ENCODE results near the gene CA7. TPM values are rescaled to one million over a fixed set of nuclear protein-coding genes. Genes with fewer than 3 reads are reported as not detected.
"Not testable (repeated sequence)": the region's sequence is repeated elsewhere in the genome, so short reads cannot be mapped to it uniquely, and the experiment has no call there.

CA7 gene
- total RNA-seq, 1 donor from 2014 or later = 4.2 TPM

DNA sequence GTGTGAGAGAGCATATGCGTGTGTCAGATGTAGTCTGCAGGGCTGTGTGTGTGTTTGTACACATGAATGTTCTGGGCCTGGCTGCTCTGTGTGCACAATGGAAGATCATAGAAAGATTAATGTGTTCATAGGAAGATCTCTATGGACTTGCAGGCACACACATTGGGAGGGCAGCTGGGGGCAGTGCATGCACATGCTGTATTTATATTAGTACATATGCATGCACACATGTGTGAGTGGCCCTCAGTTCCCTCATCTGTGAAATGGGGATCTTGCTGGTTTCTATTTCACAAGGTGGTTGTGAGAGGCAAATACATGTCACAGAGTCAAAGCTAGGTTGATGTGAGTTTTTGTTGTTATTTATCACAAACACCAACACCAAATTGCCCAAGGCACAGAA lies 2.1 kb downstream of the CA7 start:
- no peak for DNase-seq (ENCODE audit: low read depth)

DNA sequence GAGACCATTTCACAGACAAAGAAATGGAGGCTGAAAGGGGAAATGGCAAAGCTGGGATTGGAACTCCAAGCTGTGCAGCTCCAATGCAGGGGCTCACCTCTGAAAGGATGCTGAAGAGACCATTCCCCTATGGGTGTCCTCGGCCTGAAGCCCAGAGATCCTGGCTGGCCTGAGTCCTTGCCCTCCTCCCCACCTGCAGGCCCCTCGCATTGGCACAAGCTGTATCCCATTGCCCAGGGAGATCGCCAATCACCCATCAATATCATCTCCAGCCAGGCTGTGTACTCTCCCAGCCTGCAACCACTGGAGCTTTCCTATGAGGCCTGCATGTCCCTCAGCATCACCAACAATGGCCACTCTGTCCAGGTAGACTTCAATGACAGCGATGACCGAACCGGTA lies 2.6 kb downstream of the CA7 start:
- DNase-seq (ENCODE audit: low read depth) = no peak

DNA sequence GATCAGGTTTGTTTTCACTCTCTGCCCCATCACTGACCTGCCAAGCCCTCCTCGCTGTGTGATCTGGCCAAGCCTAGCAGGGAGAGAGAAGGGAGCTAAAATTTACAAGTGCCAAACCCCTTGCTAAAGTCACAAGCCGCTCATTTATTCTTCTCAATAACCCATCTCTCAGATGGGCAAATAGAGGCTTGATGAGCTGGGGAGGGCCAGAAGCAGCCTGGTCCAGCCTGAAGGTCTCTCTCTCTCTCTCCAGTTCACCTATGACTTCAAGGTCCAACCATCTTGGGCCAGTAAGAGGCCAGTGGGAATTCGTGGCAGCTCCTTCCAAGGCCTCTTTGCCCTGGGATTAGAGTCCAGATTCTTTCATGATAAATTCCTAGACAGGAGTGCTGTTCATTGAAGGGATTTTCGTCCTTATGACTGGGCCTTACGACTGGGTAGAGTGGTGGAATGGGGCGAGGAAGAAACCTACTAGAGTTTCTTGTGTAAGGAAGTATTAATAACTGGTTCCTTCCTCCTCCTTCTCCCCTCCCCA lies 3.4 kb downstream of the CA7 start:
- DNase-seq (ENCODE audit: low read depth) = no peak

DNA sequence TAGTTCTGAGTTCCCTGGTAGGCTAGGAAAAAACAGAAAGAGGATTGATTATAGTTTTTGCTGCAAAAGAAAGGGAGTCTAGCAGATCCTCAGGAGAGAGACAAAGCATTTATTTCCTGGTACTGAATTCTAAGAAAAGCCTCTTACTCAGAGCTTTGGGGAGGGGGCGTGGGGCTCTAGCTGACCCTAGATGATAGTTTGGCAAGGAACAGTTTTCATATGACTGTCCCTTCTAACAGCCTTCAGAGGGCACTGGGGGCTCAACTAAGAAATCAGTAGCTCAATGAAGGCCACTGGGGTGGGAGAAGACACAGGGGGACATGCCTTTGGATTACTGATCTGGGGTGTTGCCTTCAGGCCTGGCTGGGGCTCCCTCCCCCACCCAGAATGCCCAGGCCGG lies 4.0 kb downstream of the CA7 start:
- no peak for DNase-seq (ENCODE audit: low read depth)

DNA sequence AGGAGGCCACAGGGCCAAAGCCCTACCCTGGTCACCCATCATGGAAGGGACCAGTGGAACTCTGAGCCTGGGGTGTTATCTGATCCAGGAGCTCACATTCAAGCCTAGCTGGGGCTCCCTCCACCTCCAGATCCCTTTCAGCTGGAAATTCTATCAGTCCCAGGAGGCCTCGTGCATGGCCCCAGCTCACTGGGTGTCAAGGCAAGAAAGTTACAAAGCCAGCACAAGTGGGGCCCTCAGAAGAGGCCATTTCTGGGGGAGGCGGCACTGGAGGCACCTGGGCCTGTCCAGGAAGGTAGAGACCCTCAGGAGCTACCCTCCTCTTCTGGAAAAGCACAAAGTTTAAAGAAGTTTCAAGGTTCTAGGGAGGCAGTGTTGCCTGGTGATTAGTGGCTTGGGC lies 4.8 kb downstream of the CA7 start:
- no peak for DNase-seq (ENCODE audit: low read depth)

DNA sequence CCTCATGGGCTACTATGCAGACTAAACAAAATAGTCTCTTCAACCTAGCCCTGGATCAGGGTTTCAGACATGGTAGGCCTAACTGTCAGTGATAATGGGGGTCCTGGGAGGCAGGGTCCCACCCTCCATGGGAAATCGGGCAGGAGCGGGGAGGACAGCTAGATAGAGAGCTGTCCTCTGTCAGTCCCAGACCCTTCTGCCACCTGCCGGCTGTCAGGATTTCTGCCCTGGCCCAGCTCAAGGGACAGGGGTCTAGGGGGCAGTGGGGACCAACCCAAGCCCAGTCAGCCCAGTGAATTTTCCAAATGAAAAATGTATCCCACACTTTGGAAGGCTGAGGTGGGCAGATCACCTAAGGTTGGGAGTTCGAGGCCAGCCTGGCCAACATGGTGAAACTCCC lies 5.3 kb downstream of the CA7 start:
- DNase-seq (ENCODE audit: low read depth) = no peak

DNA sequence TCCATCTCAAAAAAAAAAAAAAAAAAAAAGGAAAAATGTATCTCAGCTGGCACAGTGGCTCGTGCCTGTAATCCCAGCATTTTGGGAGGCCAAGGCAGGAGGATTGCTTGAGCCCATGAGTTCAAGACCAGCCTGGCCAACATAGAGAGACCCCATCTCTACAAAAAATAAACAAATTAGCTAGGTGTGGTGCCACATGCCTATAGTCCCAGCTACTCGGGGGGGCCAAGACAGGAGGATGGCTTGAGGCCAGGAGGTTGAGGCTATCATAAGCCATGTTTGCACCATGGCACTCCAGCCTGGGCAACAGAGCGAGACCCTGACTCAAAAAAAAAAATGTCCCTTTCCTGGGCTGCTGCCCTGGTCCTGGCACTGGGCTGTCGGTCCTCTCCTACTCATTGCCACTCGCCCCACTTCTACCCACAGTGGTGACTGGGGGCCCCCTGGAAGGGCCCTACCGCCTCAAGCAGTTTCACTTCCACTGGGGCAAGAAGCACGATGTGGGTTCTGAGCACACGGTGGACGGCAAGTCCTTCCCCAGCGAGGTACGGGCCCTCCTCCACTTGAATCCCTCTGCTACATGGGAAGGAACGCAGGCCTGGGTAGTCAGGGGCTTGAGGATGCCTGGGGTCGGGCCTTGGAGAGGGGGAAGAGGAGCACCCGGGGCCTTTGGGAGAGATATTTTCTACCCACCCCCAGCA lies 6.1 kb downstream of the CA7 start:
- DNase-seq (ENCODE audit: low read depth) = no peak

DNA sequence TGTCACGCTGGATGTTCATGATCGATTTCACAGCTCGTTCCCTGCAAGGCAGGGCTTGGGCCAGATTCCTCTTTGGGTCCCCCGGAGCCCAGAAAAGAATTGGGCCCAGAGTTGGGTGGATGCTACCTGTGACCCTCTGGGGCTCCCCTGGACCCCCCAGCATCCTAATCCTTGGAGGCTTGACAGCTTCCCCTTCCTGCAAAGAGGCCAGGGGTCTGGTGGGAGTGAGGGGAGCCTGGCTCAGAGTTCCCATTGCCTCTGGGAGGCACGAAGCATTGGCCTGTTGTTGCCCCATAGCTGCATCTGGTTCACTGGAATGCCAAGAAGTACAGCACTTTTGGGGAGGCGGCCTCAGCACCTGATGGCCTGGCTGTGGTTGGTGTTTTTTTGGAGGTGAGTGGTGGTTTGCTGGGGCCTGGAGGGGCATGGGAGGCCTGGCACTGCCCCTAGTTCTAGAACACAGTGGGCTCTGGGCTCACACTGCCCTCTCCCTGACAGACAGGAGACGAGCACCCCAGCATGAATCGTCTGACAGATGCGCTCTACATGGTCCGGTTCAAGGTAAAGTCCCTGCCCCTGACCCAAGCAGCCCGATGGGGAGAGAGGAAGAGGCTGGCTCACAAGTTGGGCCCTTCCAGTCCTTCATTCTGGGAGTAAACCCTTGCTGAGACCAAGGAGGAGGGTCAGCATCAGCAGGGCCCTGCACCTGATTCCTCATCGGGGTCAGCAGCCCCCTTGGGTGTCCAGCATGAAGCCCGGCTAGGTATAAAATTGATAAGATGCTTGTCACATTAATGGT lies 7.2 kb downstream of the CA7 start:
- no peak for DNase-seq (ENCODE audit: low read depth)

DNA sequence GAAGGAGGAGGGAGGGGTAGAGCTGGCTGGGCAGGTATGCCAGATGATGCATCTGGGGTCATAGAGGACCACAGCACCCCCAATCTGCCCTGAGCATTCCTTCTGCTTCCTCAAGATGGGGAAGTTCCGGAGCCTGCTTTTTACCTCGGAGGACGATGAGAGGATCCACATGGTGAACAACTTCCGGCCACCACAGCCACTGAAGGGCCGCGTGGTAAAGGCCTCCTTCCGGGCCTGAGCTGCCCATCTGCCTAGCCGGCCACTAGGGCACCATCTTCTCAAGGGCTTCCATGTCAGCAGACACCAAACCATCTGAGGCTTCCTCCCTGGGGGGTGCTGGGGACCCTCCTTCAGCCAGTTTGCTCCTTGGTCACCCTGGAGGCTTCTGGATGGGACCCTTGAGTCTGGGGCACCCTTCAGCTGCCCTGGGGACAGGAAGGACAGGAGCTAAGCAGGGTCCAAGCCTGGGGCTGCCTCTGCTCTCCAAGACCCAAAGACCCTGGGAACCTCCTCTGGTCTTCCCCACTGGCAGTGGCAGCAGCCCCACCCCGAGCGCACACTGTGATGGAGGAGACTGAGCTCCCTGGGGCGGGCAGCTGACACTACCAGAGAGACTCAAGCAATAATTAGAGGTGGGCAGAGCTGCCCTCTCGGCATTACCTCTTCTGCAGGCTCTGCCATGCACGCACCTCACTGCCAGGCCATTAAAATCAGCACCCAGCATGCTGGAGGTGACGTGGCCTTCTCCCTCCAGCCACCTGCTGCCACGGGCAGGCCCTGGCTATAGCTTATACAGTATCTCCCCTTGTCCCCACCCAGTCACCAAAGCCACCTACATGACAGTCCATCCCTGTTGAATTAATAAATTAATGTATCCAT lies 9.3 kb downstream of the CA7 start:
- DNase-seq (ENCODE audit: low read depth) = no peak

DNA sequence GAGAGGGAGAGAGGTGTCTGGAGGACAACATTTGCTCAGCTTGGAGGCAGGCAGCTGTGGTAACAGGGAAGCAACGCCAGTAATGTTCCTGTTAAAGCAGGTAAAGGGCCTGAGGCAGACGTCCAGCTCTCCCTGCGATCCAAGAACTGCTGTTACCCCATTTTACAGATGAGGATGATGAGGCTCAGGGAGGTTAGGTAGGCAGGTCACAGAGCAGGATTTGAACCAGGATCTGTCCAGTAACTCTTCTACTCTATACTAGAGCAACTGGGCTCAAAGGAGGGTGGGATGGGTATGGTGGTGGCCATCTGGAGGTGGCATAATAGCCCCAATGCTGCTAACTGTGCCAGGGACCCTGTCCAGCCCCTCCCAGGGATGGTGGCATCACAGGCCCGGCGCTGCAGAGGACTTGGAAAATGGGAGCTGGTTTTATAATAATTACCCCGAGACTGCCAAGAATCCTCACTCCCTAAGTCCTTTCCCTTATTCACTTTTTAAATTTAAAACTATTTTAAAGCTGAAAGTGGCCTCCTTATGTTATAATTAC lies 12.0 kb downstream of the CA7 start:
- DNase-seq (ENCODE audit: low read depth) = no peak

DNA sequence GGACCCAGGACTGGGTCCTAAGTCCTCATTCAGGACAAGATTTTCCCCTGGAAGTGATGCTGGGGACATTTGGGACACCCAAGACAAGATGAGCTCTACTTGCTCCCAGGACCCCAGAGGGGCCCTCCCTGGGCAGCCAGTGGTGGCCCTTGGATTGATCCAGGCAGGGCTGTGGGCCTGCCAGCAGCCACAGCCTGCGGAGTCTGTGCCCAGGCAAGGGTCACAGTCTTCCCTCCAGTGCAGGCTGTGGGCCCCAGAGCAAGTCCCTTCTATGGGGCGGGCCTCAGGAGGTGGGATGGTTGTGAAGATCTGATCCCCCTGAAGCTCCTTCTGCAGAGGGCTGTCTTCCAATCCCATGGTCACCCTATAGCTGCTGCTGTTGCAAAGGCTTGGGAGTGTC lies 12.6 kb downstream of the CA7 start:
- DNase-seq (ENCODE audit: low read depth) = no peak

DNA sequence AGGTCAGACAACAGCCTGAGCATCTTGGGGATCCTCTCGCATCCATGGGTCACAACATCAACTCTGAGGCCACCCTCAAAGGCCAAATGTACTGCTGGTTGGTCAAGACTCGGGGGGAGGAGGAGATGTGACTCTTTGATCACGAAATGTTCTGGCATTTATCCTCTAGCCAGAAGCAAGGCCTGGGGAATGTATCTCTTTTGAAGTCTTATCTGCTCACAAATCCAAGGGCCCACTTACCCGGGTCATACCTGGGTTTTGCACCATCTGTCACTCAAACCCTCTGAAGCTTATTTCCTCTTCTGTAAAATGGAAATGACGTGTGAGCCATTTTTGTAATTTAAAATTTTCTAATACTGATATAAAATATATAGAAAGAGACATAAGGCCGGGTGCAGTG lies 13.2 kb downstream of the CA7 start:
- DNase-seq (ENCODE audit: low read depth) = no peak

DNA sequence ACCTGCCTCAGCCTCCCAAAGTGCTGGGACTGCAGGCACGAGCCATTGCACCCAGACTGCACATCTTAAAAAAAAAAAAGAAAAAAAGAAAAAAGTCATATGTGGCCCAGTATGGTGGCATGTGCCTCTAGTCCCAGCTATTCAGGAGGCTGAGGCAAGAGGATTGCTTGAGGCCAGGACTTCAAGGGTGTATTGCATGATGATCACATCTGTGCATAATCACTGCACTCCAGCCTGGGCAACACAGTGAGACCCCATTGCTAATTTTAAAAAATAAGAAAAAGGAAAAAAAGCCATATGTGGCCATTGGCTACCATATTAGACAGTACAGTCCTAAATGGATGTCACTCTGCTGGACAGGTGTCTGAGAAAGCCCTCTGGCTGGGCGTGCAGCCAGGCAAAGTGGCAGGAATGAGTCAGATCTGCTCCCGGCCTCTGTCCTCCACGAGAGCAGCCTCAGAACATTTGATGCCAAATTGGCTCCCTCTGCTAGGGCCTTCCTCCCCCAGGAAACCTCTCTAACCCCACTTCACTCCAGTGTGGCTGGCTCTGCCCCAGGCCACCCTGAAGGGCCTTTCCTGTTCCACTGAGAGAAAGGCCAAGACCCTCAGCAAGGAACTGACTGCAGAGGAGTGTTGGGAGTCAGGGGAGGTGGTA lies 14.7 kb downstream of the CA7 start:
- peak; percentile 91 for DNase-seq (ENCODE audit: low read depth)

DNA sequence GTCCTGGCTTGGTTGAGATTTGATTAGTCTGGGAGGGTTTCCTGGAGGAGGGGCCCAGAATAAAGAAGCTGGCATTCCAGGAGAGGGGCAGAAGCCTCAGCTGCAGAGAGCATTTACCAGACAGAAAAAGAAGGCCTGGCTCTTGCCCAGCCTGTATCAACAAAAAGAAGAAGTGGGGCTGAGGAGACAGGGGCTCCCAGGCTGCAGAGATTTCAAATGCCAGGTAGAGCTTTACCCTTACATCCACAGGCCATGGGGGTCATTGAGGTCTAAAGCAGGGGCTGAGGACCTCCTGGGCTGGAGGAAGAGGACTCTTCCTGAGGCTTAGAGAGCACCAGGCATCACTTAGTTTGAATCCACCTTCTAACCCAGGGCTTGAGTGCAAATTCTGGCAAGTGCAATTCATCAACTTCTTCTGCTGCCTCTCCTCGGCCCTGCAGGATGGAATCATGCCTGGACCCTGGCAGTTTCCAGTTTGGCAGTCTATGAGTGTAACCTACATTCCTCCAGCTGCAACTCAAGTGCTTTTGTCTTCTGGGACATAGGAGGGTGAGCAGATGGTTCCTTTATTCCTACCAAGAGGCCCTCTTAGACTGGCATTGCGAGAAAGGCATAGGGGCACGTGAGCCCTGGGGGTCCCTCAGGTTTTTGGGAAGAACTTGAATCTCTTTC lies 15.3 kb downstream of the CA7 start:
- DNase-seq (ENCODE audit: low read depth) = no peak

DNA sequence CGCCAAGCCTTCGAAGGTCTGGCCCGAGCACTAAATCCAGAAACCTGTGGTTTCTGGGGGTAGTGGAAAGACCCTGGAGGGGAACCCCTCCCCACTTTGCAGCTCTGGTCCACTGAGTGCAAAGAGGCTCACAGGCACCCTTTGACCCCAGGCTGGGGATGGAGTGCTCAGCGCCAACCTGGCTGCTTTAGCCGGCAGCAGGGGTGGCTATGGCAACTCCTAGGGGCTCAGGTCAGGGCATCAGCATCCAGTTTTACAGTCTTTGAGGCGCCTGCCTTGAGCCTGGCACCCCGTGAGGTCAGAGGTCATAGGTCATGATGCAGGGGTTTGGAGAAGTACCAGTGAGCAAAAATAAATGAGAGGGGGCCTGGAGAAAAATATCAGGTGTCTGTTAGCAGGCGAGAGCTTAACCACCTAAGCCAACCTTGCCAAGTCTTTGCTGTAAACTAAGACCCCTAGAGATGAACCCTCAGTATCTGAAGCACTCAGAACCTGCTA lies 17.9 kb downstream of the CA7 start:
- DNase-seq (ENCODE audit: low read depth) = no peak

DNA sequence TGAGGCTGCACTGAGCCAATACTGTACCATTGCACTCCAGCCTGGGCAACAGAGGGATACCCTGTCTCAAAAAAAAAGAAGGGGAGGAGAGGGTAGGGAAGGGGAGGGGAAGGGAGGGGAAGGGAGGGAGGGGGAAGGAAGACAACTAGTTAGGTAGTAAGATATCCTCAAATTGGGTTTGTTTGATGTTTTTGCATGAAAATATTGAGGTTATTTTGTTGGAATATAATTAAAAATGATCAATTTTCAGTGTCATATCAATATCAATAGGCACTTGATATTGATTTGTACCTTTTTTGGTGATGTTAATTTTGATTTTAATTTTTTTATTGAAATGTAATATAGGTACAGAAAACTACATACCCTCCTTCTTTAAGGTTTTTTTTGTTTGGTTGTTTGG lies 19.5 kb downstream of the CA7 start:
- DNase-seq (ENCODE audit: low read depth) = no peak

DNA sequence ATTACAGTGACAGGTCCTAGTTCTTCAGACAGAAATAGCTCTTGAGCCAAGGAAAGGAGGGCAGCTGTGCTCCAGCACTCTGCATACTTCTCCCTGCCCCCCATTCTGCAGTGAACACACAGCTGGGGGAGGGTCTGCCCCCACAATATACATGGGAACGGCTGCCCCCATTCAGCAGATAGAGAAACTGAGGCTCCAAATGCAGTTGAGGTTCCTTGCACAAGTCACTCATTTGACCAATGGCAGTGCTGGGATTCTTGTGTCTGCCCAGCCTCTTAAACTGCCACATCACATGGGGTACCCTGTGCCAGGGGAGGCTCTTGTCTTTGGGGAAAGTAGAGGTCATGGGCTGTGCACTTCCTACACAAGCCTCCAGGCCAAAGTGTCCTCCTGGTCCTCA lies 25.2 kb downstream of the CA7 start:
- DNase-seq (ENCODE audit: low read depth) = no peak

DNA sequence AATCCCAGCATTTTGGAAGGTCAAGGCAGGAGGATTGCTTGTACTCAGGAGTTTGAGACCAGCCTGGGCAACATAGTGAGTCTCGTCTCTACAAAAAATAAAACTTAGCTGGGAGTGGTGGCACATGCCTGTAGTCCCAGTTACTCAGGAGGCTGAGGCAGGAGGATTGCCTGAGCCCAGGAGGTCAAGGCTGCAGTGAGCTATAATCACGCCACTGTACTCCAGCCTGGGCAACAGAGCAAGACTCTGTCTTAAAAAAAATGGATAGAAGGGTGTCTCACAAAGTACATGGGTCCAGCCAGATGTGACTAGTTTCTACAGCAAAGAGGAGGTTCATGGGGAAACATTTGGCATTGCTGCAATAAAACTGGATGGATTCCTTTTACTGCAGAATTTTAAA lies 27.1 kb downstream of the CA7 start:
- not testable (repeated sequence) for DNase-seq (ENCODE audit: low read depth)

DNA sequence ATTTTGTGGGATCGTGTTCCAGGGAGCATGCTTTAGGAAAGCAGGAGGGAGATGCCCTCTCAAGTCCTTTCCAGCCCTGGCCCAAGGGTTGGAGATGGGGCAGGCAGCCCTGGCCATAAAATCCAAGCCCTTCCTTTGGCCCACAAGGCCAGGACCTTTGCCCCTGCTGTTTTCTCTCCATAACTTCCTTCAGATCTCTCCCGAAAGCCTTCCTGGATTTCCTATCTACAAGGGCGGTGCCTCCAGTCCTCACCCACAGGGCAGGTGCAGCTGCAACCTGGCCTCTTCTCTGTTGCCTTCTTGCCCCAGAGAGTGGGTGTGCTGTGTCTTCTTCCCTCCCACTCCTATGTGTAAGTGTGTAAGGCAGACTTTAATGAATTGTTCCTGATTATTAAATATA lies 27.6 kb downstream of the CA7 start:
- DNase-seq (ENCODE audit: low read depth) = no peak

DNA sequence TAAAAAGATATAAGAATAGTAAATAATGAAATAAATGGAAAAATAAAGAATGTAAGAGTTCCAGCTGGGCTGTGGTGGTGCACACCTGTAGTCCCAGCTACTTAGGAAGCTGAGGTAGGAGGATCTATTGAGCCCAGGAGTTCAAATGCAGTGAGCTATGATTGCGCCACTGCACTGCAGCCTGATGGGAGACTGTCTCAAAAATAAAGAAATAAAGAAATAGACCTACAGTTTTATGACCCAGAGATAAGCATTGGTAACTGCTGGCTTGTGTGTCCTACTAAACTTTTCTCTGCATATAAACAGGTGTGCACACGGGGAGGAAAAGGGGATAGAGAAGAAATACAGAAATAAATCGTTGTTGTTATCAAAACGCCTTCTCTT lies 28.3 kb downstream of the CA7 start:
- no peak for DNase-seq (ENCODE audit: low read depth)
